GM18502 (cell line): ENCODE measurements around the gene ZWILCH.
"Not testable (repeated sequence)": the region's sequence is repeated elsewhere in the genome, so short reads cannot be mapped to it uniquely, and the experiment has no call there.

Source experiments
- ATAC-seq: cut with Tn5 transposase; IDR thresholded peaks from one replicate; pipeline ENCODE4 v1.9.1; 2021; ENCODE audit warnings: mild to moderate bottlenecking; ENCODE audit not compliant: unreplicated experiment, poor library complexity

The ZWILCH gene

GRCh38 chr15:66484539-66485112 lies 20.5 kb upstream of the ZWILCH start:
- ATAC-seq: no peak

DNA sequence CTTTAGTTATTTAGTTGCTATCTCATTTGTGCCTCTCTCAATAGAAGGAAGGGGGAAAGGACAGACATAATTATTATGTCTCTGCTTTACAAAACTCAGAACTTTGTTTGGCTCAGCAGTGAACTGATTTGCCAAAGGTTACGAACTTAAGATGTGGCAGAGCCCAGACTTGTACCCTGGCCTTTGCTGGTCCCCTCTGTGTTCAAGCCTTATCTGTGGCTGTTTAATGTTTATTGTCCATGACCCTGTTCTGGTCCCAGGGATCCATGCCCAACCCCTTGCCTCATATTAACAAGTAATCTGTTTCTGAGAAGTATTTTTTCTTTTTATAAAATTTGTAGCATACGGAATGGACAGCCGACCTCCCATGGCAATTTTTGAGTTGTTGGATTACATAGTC lies 18.2 kb upstream of the ZWILCH start:
- no peak for ATAC-seq

- ATAC-seq: no peak
These were observed 16.6 kb upstream of the ZWILCH start for GRCh38 chr15:66488525-66488924.

- no peak for ATAC-seq
These were observed 15.8 kb upstream of the ZWILCH start for GRCh38 chr15:66489179-66489791.

GRCh38 chr15:66491846-66492245 lies 13.3 kb upstream of the ZWILCH start:
- no peak for ATAC-seq

DNA sequence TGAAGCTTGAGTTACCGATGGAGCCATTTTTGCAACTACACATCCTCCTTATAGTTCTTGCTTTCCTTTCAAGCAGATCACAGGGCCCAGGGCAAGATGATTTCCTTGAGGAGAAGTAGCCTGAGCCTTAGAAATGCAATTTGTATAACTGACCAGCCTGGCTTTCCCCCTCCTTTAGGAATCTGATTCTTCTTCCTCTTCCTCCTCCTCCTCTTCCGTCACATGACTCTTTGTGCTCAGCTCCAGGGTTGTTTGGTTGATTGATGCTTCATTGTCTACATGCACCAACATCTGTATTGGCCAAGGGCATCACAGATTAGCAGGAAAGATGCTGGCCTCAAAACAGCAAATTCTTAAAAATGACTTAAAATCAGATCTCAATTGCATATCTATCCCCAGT lies 10.9 kb upstream of the ZWILCH start:
- no peak for ATAC-seq

DNA sequence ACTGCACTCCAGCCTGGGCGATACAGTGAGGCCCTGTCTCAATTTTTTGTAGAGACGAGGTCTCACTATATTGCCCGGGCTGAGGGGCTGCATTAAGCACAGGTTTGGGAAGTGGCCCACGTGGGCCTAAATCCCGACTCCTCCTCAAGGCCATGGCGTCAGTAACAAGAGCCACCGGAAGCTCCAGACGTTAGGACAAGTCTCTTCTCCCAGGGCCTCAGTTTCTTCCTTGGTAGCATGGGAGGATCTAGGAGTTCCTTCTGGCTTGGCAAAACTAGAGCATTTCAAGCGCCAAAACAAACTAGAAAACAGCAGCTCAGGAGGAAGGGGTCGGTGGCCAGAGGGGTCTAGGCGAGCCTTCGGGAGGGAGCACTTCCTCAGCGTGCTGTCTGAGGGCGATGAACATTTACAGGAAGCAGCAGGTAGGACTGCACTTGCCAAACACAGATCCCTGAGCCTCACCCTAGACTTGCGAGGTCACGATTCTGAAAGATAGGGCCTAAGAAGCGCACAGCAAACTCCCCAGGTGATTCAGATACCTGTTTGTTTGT lies 8.1 kb upstream of the ZWILCH start:
- ATAC-seq: peak; percentile 12

DNA sequence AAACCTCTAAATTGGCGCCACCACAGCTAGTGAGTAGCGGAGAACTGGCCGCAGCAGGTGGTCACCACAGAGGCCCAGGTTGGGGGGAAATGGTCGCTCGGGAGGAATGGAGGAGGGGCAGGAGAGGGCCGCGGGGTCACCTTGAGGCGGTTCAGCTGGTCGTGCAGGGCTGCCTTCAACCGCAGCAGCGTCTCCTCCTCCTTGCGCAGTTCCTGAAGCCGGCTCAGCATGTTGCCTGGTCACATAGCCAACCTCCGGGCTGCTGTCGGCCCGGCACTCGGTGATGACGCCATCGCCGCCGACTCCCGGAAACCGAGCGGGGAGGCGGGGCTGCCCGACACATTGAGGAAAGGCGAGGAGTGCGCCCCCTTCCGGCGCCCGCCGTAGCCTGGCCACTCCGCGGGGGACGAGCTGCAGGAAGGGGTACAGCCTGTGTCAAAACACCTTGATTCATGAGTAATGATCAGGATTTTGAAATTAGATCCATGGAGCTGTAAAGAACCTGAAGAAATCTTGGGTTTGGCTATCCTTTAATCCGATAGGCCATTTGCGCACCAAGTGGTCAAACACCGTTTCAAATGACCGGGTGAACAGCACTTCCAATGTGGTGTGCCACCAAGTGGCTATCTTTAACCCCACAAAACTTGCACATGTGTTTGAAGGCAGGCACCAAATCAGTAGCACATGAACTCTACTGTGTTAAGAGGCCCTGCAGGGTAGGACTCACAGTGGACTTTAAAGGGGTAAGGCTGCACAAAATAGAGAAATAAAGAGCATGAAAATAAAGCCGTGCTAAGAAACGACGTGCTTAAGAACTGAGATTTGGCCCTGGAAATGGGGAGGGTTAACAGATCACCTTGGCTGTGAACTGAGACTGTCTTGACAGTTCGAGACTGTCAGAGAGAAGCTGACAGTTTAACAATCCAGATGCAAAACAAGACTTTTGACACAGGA lies 7.3 kb upstream of the ZWILCH start, which contains the start of gene SNAPC5:
TSS of gene SNAPC5 (minus strand) at position 261 of the 954 bp plus-strand sequence. CDS start at position 230, 31 bp downstream.
- ATAC-seq: peak; percentile 83

- ATAC-seq: no peak
These were observed 6.4 kb upstream of the ZWILCH start for GRCh38 chr15:66498501-66499386.

GRCh38 chr15:66500346-66500745 lies 4.8 kb upstream of the ZWILCH start:
- not testable (repeated sequence) for ATAC-seq

- ATAC-seq: no peak
These were observed 2.6 kb upstream of the ZWILCH start for GRCh38 chr15:66502491-66502890.

GRCh38 chr15:66503041-66503648 lies 2.0 kb upstream of the ZWILCH start:
- not testable (repeated sequence) for ATAC-seq

GRCh38 chr15:66503780-66504562 lies 1.2 kb upstream of the ZWILCH start:
- ATAC-seq: no peak

DNA sequence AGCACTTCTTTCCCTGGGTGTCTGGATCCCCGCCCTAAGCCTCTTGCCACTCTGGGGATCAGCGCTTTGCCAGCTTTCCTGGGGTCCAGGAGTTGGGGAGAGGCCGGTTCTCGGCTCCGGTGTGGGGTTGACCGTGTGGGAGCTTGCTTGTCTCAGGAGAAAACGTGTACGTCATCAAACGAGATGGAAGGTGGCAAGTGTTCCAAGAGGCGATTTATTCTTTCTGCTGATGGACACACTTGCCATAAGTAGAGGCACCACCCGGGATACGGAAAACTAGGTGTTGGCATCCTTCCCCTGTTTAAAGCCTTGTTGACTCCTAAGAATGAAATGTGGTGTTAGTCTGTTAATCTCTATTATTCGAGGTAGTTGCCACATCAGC lies 295 bp downstream of the ZWILCH start:
- no peak for ATAC-seq

- ATAC-seq: no peak
These were observed 692 bp downstream of the ZWILCH start for GRCh38 chr15:66505818-66506217.

- ATAC-seq: no peak
These were observed 3.3 kb downstream of the ZWILCH start for GRCh38 chr15:66508293-66508883.

GRCh38 chr15:66514586-66514985 lies 9.5 kb downstream of the ZWILCH start:
- ATAC-seq: no peak

DNA sequence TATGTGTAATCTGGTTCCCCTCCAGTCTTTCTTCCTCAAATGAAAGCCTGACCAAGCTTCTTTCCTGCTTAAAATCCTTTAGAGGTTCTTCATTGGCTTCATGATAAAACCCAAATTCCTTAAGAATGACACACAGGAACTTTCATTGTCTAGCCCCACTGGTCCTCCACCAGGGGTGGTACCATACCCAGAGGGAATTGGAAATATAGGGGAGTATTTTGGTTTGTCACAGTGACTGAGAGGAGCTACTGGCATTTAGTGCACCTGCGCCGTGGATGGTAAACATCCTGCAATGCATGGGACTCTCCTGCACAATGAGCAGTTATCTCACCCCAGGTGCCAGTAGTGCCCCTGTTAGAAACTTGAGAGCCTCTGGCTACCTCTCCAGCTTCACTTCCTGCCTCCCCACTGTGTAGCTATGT lies 10.8 kb downstream of the ZWILCH start:
- ATAC-seq: no peak
